Liver (tissue), 9 donors: ENCODE data around the gene CRYL1. TPM values are rescaled to one million over a fixed set of nuclear protein-coding genes. Genes with fewer than 3 reads are reported as not detected.

Experiments used
- DNase-seq: peaks from one replicate; pipeline ENCODE4 v3.0.0-alpha.2; 2017; ENCODE audit warnings: low spot score
- H3K27ac ChIP-seq, 2 donors: one replicate each; pipeline ENCODE4 v1.7.0; 2013; ENCODE audit warnings: inconsistent platforms in 2 of 2, low read length in 2 of 2, control low read depth in 1 of 2, low read depth in 1 of 2, mild to moderate bottlenecking in 1 of 2
- H3K27me3 ChIP-seq, 4 donors: one replicate each; pipeline versions ENCODE4 v1.6.1 to v1.7.0; 2013; ENCODE audit warnings: low read length in 3 of 4, inconsistent platforms in 1 of 4, mild to moderate bottlenecking in 1 of 4, moderate library complexity in 1 of 4; ENCODE audit not compliant: control insufficient read depth in 4 of 4, insufficient read depth in 4 of 4
- H3K36me3 ChIP-seq, 4 donors: one replicate each; pipeline versions ENCODE4 v1.6.1 to v1.7.0; 2013; ENCODE audit warnings: low read length in 3 of 4, mild to moderate bottlenecking in 3 of 4, low read depth in 1 of 4, moderate library complexity in 1 of 4; ENCODE audit not compliant: control insufficient read depth in 4 of 4, insufficient read depth in 3 of 4
- H3K4me1 ChIP-seq, 4 donors: one replicate each; pipeline versions ENCODE4 v1.6.1 to v1.7.0; 2013; ENCODE audit warnings: low read length in 3 of 4, mild to moderate bottlenecking in 3 of 4, moderate library complexity in 1 of 4; ENCODE audit not compliant: control insufficient read depth in 4 of 4, insufficient read depth in 4 of 4
- H3K4me3 ChIP-seq, 3 donors: one replicate each; pipeline versions ENCODE4 v1.6.1 to v1.7.0; 2013; ENCODE audit warnings: low read length in 3 of 3, control low read depth in 1 of 3, low read depth in 1 of 3, mild to moderate bottlenecking in 1 of 3
- H3K9ac ChIP-seq, 2 donors: one replicate each; pipeline ENCODE4 v1.7.0; 2013; ENCODE audit warnings: low read length in 2 of 2, mild to moderate bottlenecking in 2 of 2, moderate library complexity in 2 of 2, control low read depth in 1 of 2, low read depth in 1 of 2
- H3K9me3 ChIP-seq, 4 donors: one replicate each; pipeline versions ENCODE4 v1.6.1 to v1.7.0; 2013; ENCODE audit warnings: low read length in 3 of 4; ENCODE audit not compliant: control insufficient read depth in 4 of 4
- CTCF ChIP-seq: fragments of 150-350 bp; IDR thresholded peaks from 2 replicates; pipeline ENCODE4 v1.5.1; 2017; ENCODE audit warnings: improper control_type of control experiment, low read depth, low read length; ENCODE audit not compliant: missing input control
- EGR1 ChIP-seq, 2 donors: IDR thresholded peaks; 2 replicates each; pipeline ENCODE4 v1.6.1; 2016 to 2018; ENCODE audit warnings: antibody characterized with exemption in 2 of 2, low read depth in 2 of 2
- FOXA2 ChIP-seq: IDR thresholded peaks from 2 replicates; pipeline ENCODE4 v1.6.1; 2016; ENCODE audit warnings: antibody characterized with exemption
- HNF4A ChIP-seq, 2 donors: conservative IDR thresholded peaks; 2 replicates each; pipeline ENCODE4 v1.6.1; 2016; ENCODE audit warnings: antibody characterized with exemption in 2 of 2, mild to moderate bottlenecking in 2 of 2
- HNF4G ChIP-seq: IDR thresholded peaks from 2 replicates; pipeline ENCODE4 v1.6.1; 2016; ENCODE audit warnings: antibody characterized with exemption
- JUND ChIP-seq, 2 donors: IDR thresholded peaks; 2 replicates each; pipeline ENCODE4 v1.6.1; 2016; ENCODE audit warnings: antibody characterized with exemption in 2 of 2
- NR2F2 ChIP-seq: IDR thresholded peaks from 2 replicates; pipeline ENCODE4 v1.6.1; 2016; ENCODE audit warnings: antibody characterized with exemption
- RAD21 ChIP-seq, 2 donors: IDR thresholded peaks; 2 replicates each; pipeline ENCODE4 v1.6.1; 2016; ENCODE audit warnings: antibody characterized with exemption in 2 of 2, mild to moderate bottlenecking in 2 of 2
- REST ChIP-seq: IDR thresholded peaks from 2 replicates; pipeline ENCODE4 v1.6.1; 2016; ENCODE audit warnings: antibody characterized with exemption, mild to moderate bottlenecking
- RXRA ChIP-seq, 2 donors: IDR thresholded peaks; 2 replicates each; pipeline ENCODE4 v1.6.1; 2017 to 2018; ENCODE audit warnings: antibody characterized with exemption in 2 of 2, mild to moderate bottlenecking in 1 of 2
- SP1 ChIP-seq: IDR thresholded peaks from 2 replicates; pipeline ENCODE4 v1.6.1; 2018; ENCODE audit warnings: antibody characterized with exemption, mild to moderate bottlenecking
- TAF1 ChIP-seq: conservative IDR thresholded peaks from 2 replicates; pipeline ENCODE4 v1.6.1; 2016; ENCODE audit warnings: antibody characterized with exemption, mild to moderate bottlenecking
- WGBS: extraction: QIAGEN DNeasy Blood & Tissue Kit; methylation state at CpG from one replicate; pipeline ENCODE4 v1.1.7; 2013; 5-methylcytosine and 5-hydroxymethylcytosine counted together
- polyA plus RNA-seq, 2 donors: library from polyadenylated mRNA; stranded (reverse) in 1 of 2; unstranded in 1 of 2; fragments of 200-250 nt in 1 of 2; fragments of >200 nt in 1 of 2; fragmentation: Nextera tagmentation in 1 of 2; extraction: Ambion mirVana in 1 of 2; gene quantifications; one replicate each; pipeline versions ENCODE4 v1.2.1 to v1.2.3, GENCODE V29; 2013 to 2015
- total RNA-seq, 2 donors: library from RNA; depleted of rRNA; stranded (reverse); fragments of >200 nt; gene quantifications; one replicate each; pipeline ENCODE4 v1.2.3, GENCODE V29; 2014
- TF ChIP-seq, protein P1 (sequence below): IDR thresholded peaks from 2 replicates; pipeline ENCODE4 v1.6.1; 2016; ENCODE audit warnings: antibody characterized with exemption
- TF ChIP-seq, protein P2 (sequence below): IDR thresholded peaks from 2 replicates; pipeline ENCODE4 v1.6.1; 2016; ENCODE audit warnings: antibody characterized with exemption
- donor health status: healthy.
- donor health status: healthy.
- donor health status: healthy.
- donor health status: healthy.
- donor health status: healthy.

The CRYL1 gene
- total and polyA plus RNA-seq, 4 donors: 87.8 to 179 (median 168) TPM

DNA sequence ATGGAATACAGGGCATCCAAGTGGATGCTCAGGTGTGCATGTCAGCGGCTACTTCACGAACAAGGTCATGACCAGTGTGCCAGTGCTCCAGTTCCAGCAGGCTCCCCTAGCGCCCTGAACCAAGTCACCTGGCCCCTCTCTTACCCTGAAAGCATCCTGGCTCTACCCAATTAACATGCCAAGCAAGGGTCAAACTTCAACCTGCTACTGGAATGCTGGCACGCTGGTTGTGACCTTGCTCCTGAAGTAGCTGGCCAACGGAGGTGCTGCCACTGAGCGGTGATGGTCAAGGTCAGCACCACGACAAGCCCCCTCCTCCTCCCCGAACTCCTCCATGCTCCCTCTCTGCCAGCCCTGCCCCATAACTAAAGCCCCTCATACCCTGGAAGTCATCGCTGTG is 96.0 kb downstream of the CRYL1 start:
- Histone ChIP-seq H3K27ac (no peak overlapping the region), H3K36me3 (peaks cover 17 to 49% (median 35%) of the 10 kb centered on the region in 4 donors)
- TF ChIP-seq SP1: peak; percentile 34
- TF ChIP-seq RXRA (IDR thresholded peaks at IDR 0.05): peak; percentile 76 to 81
- TF ChIP-seq EGR1 (IDR thresholded peaks at IDR 0.05; ENCODE audit: low read depth in 2 of 2): no peak
- TF ChIP-seq, protein P1, sequence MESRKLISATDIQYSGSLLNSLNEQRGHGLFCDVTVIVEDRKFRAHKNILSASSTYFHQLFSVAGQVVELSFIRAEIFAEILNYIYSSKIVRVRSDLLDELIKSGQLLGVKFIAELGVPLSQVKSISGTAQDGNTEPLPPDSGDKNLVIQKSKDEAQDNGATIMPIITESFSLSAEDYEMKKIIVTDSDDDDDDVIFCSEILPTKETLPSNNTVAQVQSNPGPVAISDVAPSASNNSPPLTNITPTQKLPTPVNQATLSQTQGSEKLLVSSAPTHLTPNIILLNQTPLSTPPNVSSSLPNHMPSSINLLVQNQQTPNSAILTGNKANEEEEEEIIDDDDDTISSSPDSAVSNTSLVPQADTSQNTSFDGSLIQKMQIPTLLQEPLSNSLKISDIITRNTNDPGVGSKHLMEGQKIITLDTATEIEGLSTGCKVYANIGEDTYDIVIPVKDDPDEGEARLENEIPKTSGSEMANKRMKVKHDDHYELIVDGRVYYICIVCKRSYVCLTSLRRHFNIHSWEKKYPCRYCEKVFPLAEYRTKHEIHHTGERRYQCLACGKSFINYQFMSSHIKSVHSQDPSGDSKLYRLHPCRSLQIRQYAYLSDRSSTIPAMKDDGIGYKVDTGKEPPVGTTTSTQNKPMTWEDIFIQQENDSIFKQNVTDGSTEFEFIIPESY: no peak
- TF ChIP-seq FOXA2: no peak
- no peak for TF ChIP-seq TAF1
- peak; percentile 39 to 51 for TF ChIP-seq RAD21 (IDR thresholded peaks at IDR 0.05)
- TF ChIP-seq, protein P2, sequence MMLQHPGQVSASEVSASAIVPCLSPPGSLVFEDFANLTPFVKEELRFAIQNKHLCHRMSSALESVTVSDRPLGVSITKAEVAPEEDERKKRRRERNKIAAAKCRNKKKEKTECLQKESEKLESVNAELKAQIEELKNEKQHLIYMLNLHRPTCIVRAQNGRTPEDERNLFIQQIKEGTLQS: no peak
- peak; percentile 69 to 77 for TF ChIP-seq HNF4A (conservative IDR thresholded peaks at IDR 0.05)
- no peak for TF ChIP-seq CTCF
- TF ChIP-seq HNF4G: peak; percentile 12

GRCh38 chr13:20428666-20429644 is 96.7 kb downstream of the CRYL1 start:
- peaks cover 18 to 52% (median 40%) of the 10 kb centered on the region in 4 donors for H3K36me3 ChIP-seq
- H3K9me3 ChIP-seq: no peaks in the 10 kb centered on the region
- WGBS: 69% methylated on average over 11 of the region's 11 CpGs
- no peak for TF ChIP-seq REST
- no peak for TF ChIP-seq TAF1
- TF ChIP-seq RXRA (IDR thresholded peaks at IDR 0.05): no peak
- TF ChIP-seq FOXA2: no peak
- TF ChIP-seq, protein P2: no peak
- TF ChIP-seq NR2F2: no peak
- no peak for TF ChIP-seq RAD21 (IDR thresholded peaks at IDR 0.05)
- no peak for TF ChIP-seq JUND (IDR thresholded peaks at IDR 0.05)
- H3K27ac ChIP-seq: no peak overlapping the region
- H3K27me3 ChIP-seq: no peaks in the 10 kb centered on the region
- H3K9ac ChIP-seq: no peak overlapping the region
- H3K4me3 ChIP-seq: no peak overlapping the region
- peaks cover 2 to 19% (median 14%) of the 10 kb centered on the region in 4 donors for H3K4me1 ChIP-seq
- DNase-seq: no peak

More for the DNA sequence above, 96.0 kb downstream of the CRYL1 start:
- WGBS: 57% methylated on average over 9 of the region's 9 CpGs
- Histone ChIP-seq H3K4me3 (no peak overlapping the region), H3K9me3 (no peaks in the 10 kb centered on the region), H3K27me3 (no peaks in the 10 kb centered on the region), H3K4me1 (peaks cover 2 to 19% (median 14%) of the 10 kb centered on the region in 4 donors), H3K9ac (no peak overlapping the region)
- DNase-seq: no peak
